ENCODE results near the gene ACAP1.

ACAP1 gene

GRCh38 chr17:7311110-7311705 is 25.1 kb upstream of the ACAP1 start:
- no peak for DNase-seq

GRCh38 chr17:7312432-7313087 is 23.8 kb upstream of the ACAP1 start:
- DNase-seq = no peak

- no peak for DNase-seq
Observed at GRCh38 chr17:7313088-7313889, 23.0 kb upstream of the ACAP1 start.

GRCh38 chr17:7313890-7314718 is 22.2 kb upstream of the ACAP1 start:
- no peak for DNase-seq

- DNase-seq = peak; percentile 36
Observed at GRCh38 chr17:7314719-7315569, 21.4 kb upstream of the ACAP1 start, which contains the start of gene GPS2. GPS2 (minus strand) TSS chr17:7315360; CDS start chr17:7315052, 308 bp downstream.

- DNase-seq = no peak
Observed at GRCh38 chr17:7315570-7316235, 20.6 kb upstream of the ACAP1 start.

GRCh38 chr17:7317161-7317803 is 19.0 kb upstream of the ACAP1 start:
- DNase-seq = no peak

GRCh38 chr17:7318121-7318860 is 18.0 kb upstream of the ACAP1 start:
- no peak for DNase-seq

- DNase-seq = no peak
Observed at GRCh38 chr17:7321466-7321865, 14.9 kb upstream of the ACAP1 start.

- no peak for DNase-seq
Observed at GRCh38 chr17:7322520-7323194, 13.7 kb upstream of the ACAP1 start.

GRCh38 chr17:7323731-7324437 is 12.4 kb upstream of the ACAP1 start:
- DNase-seq = no peak

GRCh38 chr17:7324438-7324779 is 11.9 kb upstream of the ACAP1 start:
- no peak for DNase-seq

GRCh38 chr17:7325031-7325528 is 11.2 kb upstream of the ACAP1 start:
- DNase-seq = no peak

- DNase-seq = no peak
Observed at GRCh38 chr17:7326186-7326585, 10.1 kb upstream of the ACAP1 start.

- no peak for DNase-seq
Observed at GRCh38 chr17:7327056-7327455, 9.3 kb upstream of the ACAP1 start.

GRCh38 chr17:7327501-7327900 is 8.8 kb upstream of the ACAP1 start:
- no peak for DNase-seq

GRCh38 chr17:7328009-7328408 is 8.3 kb upstream of the ACAP1 start:
- no peak for DNase-seq

GRCh38 chr17:7328840-7329373 is 7.4 kb upstream of the ACAP1 start, which contains the start of gene NEURL4:
NEURL4 (minus strand) TSS chr17:7329335; CDS start chr17:7329312, 23 bp downstream.
- DNase-seq = no peak

Measured in NCI-H1417 treated with DMSO at 0.1 percent for 48 hours (cell line).